Measurements from ENCODE around the gene DDT. TPM values are rescaled to one million over a fixed set of nuclear protein-coding genes. Genes with fewer than 3 reads are reported as not detected.
"Not testable (repeated sequence)": the region's sequence is repeated elsewhere in the genome, so short reads cannot be mapped to it uniquely, and the experiment has no call there.

The DDT gene
- 218 and 257 TPM in 2 replicates for total RNA-seq (2014; rRNA removed; shearing (Covaris generic))

DNA sequence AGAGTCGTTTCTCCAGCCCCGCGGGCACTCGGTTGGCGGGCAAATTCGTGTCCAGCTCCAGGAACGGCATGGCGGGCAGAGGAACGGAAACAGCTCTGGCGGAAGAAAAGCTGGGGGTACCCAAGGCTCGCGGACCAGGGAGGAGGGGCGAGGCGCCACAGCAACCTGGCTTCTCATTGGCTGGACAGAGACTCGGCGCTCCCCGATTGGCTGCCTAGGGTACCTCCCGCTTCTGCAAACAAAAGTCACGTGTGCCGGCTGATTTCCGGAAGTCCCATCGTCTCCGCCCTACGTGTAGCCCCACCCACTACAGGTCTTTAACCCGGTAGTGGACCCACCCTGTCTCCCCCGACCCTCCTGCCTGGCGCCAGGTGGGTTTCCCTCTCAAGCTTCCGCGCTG, at the start of gene DDT:
TSS of gene DDT (minus strand) at position 97 of the 400 bp plus-strand sequence. CDS start at position 70, 27 bp downstream.
- DNase-seq (ENCODE audit: low read depth), result not testable (repeated sequence)

DNA sequence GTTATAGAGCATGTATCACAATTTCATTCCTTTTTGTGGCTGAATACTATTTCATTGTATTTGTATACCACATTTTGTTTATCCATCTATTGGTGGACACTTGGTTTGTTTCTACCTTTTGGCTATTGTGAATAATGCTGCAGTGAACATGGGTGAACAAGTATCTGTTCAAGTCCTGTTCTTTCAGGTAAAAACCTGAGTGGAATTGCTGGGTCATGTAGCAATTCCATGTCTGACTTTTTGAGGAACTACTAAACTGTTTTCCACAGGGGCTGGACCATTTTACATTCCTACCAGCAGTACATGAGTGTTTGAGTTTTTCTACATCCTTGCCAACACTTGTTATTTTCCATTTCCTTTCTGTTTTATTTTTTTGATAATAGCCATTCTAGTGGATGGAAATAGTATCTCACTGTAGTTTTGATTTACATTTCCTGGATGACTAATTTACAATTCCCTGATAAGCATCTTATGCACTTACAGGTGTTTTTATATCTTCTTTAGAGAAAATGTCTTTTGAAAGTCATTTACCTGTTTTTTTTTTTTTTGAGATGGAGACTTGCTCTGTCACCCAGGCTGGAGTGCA, 49.1 kb upstream of the DDT start:
- no peak for DNase-seq (ENCODE audit: low read depth)

DNA sequence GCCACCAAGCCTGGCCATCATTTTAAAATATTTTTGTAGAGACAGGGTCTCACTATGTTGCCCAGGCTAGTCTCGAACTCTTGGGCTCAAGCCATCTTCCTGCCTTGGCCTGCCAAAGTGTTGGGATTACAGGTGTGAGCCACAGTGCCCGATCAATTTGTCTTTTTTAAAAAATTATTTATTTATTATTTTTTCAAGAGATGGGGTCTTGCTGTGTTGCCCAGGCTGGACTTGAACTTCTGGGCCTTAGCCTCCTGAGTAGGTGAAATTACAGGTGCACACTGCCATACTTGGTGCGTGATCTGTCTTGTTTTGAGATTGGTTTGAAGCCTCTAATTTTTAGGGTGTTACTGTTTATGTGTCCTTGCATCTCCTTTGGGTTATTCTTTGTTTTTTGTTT, 47.1 kb upstream of the DDT start:
- DNase-seq (ENCODE audit: low read depth), result no peak

DNA sequence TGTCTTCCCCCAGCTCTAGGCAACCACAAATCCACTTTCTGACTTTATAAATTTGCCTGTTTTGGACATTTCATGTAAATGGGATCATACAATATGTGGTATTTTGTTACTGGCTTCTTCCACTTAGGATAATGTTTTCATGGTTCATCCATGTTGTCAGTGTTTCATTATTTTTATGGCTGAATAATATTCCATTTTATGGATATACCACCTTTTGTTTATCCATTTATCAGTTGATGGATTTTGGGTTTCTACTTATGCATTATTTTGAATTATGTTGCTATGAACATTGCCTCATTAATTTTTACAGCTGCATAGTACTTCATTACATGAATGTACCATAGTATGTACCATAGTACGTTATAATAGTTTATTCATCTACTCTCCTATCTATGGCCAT, 41.9 kb upstream of the DDT start:
- no peak for DNase-seq (ENCODE audit: low read depth)

DNA sequence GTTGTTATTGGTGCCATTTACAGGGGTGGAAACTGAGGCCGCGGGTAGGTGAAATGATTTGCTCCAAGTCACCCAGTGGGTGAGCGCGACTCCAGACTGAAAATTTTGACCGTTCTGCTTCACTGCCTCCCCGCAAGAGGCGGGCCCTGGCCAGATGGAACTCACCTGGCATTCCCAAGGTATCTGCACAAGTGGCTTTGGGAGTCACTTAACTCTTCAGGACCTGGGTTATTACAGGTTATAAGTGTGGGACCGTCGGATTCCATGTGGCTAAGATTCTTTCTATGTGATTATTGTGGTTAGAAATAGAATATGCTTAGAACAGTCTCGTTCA, 37.5 kb upstream of the DDT start:
- DNase-seq (ENCODE audit: low read depth), result no peak

DNA sequence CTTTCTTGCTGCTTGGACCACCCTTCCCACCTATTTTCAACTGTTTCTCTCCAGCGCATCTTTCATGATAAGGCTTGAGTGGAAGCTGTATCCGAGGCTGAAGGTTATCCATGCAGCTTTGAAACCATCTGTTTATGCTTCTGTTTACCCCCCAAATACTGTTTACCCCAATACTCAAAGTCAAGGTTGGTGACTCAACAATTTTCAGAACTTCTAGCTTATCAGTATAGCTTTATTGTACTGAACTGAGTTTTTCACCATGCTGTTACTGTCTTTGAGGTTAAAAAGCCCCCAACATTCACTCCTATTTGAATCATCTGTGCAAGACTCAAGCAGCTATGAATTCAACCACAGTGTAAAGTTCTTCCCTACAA, 35.8 kb upstream of the DDT start:
- DNase-seq (ENCODE audit: low read depth), result no peak

DNA sequence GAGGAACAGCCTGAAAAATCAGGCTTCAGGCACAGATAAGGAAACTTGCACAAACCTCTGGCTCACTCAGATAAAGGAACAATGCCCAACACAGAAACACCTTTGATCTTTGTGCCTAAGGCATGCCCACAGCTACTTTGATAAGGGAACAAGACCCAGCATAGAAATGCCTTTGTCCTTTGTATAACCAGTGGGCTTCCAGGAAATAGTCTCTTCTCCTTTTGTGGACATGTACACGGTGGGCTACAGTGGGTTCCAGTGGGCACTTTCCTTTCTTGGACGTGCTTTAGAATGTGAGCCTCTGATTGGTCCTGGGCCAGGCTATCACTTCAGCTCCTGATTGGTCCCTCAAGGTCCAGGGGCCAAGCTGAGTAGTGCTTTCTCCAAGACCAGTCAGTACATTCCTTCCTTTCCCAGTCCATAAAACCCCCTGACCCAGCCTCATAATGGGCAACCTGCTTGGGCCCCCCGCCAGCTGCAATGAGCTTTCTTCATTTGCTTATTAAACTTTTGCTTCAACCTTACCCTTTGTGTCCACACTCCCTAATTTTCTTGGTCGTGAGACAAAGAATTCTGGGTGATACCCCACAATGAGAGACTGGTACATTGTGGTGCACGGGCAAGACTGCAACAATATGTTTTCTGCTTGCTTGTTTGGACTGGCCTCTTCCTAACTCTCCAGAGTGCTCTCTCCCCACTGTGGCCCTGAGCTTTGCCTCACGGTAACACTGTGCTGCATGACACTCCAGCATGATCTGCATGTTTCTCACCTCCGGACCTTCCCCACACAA, 35.2 kb upstream of the DDT start:
- DNase-seq (ENCODE audit: low read depth), result no peak

DNA sequence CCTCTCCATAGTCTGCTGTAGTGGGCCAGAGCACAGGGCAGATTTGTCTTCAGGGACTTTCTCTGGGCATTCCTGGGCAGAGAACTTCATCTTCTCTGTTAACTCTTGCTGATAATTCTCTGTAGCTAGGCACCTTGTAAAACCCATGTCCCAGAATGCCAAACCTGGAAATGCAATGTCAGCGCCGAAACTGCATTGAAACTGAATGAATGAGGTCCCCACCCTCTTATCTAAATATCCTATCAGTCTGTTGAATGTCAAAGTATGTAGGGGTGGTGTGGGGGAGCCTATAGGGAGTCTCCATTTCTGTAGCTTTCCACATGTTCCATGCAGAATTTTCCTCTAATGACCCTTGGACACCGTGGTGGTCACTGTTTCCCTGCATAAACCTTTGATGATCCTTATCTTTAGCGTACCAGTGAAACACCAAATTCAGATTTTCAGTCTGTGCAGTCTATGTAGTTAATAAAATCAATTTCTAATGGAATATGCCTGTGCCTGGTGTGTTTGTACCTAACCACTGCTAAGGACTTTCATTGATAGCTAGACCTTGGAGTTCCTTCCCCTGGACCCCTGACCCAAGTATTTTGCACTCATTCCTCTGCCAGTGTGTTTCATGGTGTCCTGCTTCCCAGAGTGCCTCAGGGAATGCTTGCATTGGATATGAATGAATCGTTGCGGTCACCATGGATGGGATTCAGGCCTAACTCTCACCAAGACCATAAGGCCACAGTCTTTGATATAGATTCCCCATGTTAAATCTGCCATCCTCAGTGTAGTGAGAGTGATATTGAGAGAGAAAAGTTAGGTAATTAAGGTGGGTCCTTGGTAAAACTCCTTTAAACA, 34.4 kb upstream of the DDT start:
- no peak for DNase-seq (ENCODE audit: low read depth)

DNA sequence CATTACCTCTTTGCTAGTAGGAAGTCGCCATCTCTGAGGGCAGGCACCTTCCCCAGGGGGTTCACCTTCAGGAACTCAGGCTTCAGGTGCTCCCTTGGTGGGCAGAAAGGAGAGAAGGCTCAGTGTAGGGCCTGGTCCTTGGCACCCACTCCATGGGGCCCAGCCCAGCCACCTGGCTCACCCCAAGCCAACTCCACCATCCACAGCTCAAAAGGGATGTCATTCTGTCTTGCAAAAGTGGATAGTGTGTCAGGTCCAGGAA, 33.7 kb upstream of the DDT start:
- no peak for DNase-seq (ENCODE audit: low read depth)

DNA sequence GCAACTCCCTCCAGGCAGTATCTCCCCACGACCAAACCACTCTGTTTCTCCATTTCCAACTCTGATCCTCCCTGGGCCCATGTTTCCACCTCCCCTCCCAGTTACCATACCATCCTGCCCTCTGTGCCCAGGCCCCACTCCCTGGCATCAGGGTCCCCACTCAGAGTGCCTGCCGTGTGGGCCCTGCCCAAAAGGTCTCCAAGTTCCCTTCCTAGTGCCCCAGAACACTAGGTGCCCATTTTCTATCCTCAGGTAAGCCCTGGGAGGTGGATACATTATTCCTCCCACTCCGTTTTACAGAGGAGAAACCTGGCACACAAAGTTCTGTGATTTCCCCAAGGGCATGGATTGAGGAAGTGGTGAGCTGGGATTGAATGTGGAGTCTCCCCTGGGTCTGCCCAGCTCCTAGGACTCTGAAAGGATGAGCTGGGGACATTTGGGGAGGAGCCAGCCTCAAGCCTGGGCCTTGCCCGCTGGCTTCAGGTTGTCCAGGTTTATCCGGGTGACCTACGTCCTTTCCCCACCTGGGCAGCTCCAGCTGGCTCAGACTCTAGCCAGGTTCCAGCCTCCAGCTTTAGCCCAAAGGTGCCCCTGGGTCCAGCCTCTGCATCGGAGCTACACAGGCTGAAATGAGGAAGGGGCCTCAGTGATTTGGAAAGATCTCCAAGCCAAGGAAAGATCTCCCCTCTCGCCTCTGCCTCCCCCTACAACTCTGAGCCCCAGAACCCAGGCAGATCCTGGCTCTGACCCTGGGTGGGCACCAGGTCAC, 33.2 kb upstream of the DDT start:
- no peak for DNase-seq (ENCODE audit: low read depth)

DNA sequence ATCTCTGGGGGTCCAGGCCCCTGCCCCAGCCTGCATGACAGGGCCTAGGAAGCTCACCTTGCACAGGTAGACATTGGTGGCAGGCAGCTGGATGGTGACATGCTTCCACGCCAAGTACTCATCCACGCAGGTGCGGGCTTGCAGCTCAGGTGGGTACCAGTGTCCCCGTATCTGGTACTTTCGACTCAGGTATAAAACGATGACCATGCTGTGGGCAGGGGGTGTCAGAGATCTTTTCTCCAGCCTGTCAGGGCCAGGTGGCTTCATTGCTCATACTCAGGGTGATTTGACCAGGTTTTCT, 32.6 kb upstream of the DDT start:
- DNase-seq (ENCODE audit: low read depth), result no peak

DNA sequence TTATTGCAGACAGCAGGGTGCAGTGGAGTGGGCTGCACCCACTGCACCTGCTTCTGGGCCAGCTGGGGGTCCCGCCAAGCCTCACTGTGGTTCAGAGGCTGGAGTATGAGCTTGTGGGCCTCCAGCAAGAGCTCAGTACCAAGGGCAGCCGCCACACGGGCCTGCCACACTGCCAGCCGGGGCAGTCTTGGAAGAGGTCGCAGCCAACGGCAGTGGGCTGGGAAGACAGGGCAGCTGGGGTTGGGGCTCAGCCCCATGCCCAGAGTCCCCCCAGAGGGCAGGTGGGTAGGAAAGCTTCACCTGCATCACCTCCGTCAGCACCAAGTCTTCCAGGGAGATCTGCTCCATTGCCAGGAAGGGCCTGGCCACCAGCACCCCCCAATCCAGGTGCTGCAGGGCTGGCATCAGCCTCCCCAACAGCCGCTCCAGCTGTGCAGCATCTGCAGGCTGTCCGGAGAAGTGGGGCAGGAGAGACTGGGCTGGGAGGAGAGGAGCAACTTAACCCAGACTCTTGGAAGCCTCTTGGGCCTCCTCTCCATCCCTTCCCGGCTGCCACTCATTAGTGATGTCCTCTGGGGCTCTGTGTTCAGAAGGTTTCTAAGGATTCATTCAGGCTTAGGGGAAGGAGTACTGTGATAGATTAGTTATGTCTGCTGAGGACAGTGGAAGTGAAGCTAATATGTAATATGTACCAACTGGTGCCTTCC, 32.1 kb upstream of the DDT start:
- DNase-seq (ENCODE audit: low read depth), result no peak

DNA sequence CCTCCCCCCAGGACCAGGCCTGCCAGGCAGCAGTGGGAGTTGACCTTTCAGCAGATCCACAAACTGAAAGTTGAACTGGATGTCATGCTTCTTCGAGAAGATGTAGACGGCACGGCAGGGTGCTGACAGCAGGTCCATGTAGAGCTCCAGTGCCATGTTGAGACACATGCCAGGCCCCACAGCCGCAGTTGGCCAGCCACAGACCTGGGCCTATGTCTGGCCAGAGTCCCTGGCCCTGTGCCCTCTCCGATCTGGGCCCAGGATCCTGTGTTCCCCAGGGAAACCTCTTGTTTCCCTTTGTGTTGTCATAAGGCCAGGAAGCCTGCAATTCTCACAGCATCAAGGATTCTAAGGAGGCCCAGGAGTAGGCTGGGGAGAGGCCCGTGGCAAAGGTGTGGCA, 31.0 kb upstream of the DDT start, which contains the start of gene GSTT4:
TSS of gene GSTT4 (minus strand) at position 253 of the 400 bp plus-strand sequence. CDS start at position 156, 97 bp downstream.
- no peak for DNase-seq (ENCODE audit: low read depth)

DNA sequence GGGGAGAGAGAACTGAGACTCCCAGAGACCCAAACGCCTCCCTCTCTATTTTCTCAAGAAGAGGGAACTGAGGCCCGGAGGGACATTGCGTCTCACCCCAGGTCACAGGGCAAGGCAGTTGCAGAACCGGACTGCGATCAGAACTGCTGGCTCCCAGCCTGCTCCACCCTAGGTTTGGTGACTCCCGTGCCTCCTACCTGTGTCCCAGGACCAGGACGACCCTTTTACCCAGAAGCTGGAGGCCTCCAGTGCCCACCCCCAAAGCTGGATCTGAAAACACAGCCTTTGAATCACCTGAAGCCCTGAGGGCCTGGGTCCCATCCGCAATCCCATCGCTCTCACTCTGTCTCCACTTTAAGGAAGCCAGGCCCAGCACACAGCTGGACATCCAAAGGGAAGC, 29.6 kb upstream of the DDT start:
- no peak for DNase-seq (ENCODE audit: low read depth)

DNA sequence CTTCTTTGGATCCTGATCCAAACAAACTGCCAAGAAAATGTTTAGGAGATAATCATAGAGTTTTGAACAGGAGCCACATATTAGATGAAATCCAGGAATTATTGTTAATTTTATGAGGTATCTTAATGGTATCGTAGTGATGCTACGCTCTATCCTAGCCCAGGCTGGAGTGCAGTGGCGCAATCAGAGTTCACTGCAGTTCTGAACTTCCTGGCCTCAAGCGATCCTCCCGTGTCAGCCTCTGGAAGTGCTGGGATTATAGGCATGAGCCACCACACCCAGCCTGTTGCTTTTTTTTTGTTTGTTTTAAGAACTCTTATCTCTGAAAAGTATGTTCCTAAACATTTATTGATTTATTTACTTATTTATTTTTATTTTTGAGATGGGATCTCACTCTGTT, 28.6 kb upstream of the DDT start:
- DNase-seq (ENCODE audit: low read depth), result no peak

DNA sequence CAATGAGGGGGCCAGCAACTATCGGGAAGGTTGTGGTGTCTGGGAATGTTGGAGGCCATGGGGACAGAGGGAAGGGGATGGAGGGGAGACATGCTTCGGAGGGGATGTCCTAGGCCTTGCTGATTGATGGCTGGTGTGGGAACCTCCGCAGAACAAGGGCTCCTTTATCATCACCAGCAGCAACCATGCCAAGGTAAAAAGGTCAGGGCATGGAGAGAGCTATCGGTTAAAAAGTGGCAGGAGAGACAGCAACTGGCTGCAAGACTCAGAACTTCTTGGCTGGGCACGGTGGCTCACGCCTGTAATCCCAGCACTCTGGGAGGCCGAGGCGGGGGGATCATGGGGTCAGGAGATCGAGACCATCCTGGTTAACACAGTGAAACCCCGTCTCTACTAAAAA, 28.0 kb upstream of the DDT start:
- DNase-seq (ENCODE audit: low read depth), result no peak

DNA sequence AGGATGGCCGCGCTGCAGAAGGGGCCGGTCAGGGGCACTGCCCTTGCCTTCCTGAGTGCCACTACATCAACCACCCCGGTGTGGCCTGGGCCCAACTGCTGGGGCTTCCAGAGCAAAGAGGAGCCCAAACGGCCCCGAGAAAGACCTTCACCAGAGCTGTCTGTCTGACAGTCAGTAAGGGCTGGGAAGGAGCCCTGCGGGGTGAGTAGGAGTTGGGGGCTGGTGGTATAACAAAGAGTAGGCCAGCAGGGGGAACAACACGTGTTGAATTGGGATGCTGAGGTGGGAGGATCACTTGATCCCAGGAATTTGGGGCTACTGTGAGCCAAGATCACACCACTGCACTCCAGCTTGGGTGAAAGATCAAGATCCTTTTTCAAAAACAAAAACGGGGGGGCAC, 27.1 kb upstream of the DDT start:
- no peak for DNase-seq (ENCODE audit: low read depth)

DNA sequence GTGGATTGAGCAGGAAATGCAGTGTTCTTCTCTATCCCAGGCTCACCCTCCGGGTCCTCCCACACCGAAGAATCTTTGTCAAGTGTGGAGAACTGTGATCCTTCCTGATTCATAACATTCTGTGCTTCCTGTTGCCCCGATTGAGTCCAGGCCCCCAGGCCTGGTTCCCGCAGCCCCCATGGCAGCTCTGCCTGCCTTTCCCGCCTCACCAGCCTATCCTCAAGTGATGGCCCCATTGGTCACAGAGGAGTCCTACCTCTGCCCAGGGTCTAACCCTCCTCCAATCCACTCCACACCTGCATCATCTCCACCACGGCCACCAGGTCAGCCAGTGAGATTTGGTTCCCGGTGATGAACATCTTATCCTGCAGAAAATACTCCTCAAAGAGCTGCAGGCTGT, 25.5 kb upstream of the DDT start:
- DNase-seq (ENCODE audit: low read depth), result not testable (repeated sequence)

DNA sequence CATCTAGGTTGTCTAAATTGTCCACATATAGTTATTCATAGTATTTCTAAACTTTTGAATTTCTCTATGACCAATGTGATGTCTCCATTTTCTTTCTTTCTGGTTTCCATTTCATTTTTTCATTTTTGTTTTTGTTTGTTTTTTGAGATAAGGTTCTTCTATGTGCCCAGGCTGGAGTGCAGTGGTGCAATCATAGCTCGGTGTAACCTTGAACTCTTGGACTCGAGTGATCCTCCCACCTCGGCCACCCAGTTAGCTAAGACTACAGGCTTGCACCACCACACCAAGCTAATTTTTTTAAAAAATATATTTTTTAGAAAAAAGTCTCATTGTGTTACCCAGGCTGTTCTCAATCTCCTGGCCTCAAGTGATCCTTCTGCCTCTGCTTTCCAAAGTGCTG, 22.9 kb upstream of the DDT start:
- no peak for DNase-seq (ENCODE audit: low read depth)

DNA sequence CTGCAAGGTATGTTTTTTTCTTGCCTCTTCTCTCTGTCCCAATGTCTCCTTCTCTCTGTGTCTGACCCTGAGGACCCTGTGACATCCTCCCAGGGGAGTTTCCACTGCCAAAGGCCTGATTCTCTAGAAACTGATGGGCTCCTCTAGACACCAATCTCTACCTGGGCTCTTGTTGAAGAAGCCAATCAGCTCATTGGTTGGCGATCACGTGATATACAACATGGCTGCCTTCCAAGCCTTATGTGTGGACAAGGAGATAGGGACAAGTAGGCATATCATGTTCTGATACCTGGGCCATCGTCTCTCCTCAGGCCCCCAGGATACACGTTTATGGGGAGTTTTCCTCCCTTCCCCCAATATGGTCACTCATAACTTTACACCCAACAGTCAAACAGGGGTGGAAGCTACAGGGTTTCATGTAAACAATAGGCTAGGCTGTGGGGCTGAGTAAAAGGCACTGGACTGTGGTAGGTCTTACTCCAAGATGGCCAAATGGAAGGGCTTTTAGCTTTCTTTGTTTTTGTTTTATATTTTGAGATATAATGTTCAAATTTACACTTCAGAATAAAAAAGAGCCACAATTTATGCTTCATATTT, 19.4 kb upstream of the DDT start:
- not testable (repeated sequence) for DNase-seq (ENCODE audit: low read depth)

DNA sequence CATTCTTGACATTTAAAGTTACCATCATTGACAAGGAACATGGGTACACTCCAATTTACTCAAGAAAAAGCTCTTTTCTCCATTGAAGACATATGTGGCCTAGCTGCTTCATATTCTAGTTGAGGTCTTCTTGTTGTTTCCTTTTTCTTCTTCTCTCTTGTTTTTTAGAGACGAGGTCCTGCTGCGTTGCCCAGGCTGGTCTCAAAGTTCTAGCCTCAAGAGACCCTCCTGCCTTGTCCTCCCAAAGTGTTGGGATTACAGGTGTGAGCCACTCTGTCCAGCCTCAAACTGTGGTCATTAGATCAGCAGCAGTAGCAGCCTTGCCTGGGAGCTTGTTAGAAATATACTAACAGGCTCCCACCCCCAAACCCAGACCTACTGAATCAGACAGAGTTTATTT, 18.8 kb upstream of the DDT start:
- not testable (repeated sequence) for DNase-seq (ENCODE audit: low read depth)
